BLaER1 (cell line): Measurements from ENCODE around the gene ANKS1B.

Source experiments
- H3K27ac ChIP-seq: shearing (Covaris generic); formaldehyde crosslinking; 2 replicates; pipeline ENCODE4 v1.8.1; 2022
- H3K27me3 ChIP-seq: shearing (Covaris generic); formaldehyde crosslinking; 2 replicates; pipeline ENCODE4 v1.8.1; 2022
- H3K36me3 ChIP-seq: shearing (Covaris generic); formaldehyde crosslinking; 2 replicates; pipeline ENCODE4 v1.8.1; 2022
- H3K4me1 ChIP-seq: shearing (Covaris generic); formaldehyde crosslinking; 2 replicates; pipeline ENCODE4 v1.8.1; 2022
- H3K4me2 ChIP-seq: shearing (Covaris generic); formaldehyde crosslinking; 2 replicates; pipeline ENCODE4 v1.8.1; 2022
- H3K4me3 ChIP-seq: shearing (Covaris generic); formaldehyde crosslinking; 2 replicates; pipeline ENCODE4 v1.8.1; 2022
- H3K9ac ChIP-seq: shearing (Covaris generic); formaldehyde crosslinking; 2 replicates; pipeline ENCODE4 v1.8.1; 2022
- H3K9me3 ChIP-seq: shearing (Covaris generic); formaldehyde crosslinking; 2 replicates; pipeline ENCODE4 v1.8.1; 2022
- H4K20me1 ChIP-seq: shearing (Covaris generic); formaldehyde crosslinking; 2 replicates; pipeline ENCODE4 v1.8.1; 2022
- Cebpa-rat ChIP-seq: shearing (Covaris generic); IDR thresholded peaks from 2 replicates; pipeline ENCODE4 v1.8.1; 2022

Gene ANKS1B

GRCh38 chr12:98799822-98800221, 1184.9 kb downstream of the ANKS1B start:
- Histone ChIP-seq H3K27ac (no peak overlapping the region), H3K4me1 (no peaks in the 10 kb centered on the region)
- no peak for TF ChIP-seq Cebpa-rat

GRCh38 chr12:98799146-98799810, 1185.5 kb downstream of the ANKS1B start:
- Histone ChIP-seq H3K4me1 (no peaks in the 10 kb centered on the region), H3K9ac (no peak overlapping the region), H3K4me2 (no peak overlapping the region), H3K27me3 (no peaks in the 10 kb centered on the region), H3K27ac (no peak overlapping the region), H3K36me3 (no peaks in the 10 kb centered on the region), H4K20me1 (no peaks in the 10 kb centered on the region), H3K9me3 (no peaks in the 10 kb centered on the region), H3K4me3 (no peak overlapping the region)
- TF ChIP-seq Cebpa-rat: no peak

More at GRCh38 chr12:98799822-98800221, 1184.9 kb downstream of the ANKS1B start:
- Histone ChIP-seq H3K9me3 (no peaks in the 10 kb centered on the region), H3K36me3 (no peaks in the 10 kb centered on the region), H3K27me3 (no peaks in the 10 kb centered on the region), H3K4me2 (no peak overlapping the region), H4K20me1 (no peaks in the 10 kb centered on the region), H3K9ac (no peak overlapping the region), H3K4me3 (no peak overlapping the region)

GRCh38 chr12:98797200-98797599, 1187.5 kb downstream of the ANKS1B start:
- Histone ChIP-seq H3K9ac (no peak overlapping the region), H3K27me3 (no peaks in the 10 kb centered on the region), H3K4me2 (no peak overlapping the region), H3K9me3 (no peaks in the 10 kb centered on the region), H3K4me3 (no peak overlapping the region), H3K27ac (no peak overlapping the region), H3K36me3 (no peaks in the 10 kb centered on the region), H3K4me1 (no peaks in the 10 kb centered on the region), H4K20me1 (no peaks in the 10 kb centered on the region)
- TF ChIP-seq Cebpa-rat: no peak

- Histone ChIP-seq H3K4me3 (no peak overlapping the region), H3K27ac (no peak overlapping the region), H3K27me3 (no peaks in the 10 kb centered on the region), H3K9ac (no peak overlapping the region), H3K4me2 (no peak overlapping the region), H4K20me1 (no peaks in the 10 kb centered on the region), H3K36me3 (no peaks in the 10 kb centered on the region), H3K4me1 (no peaks in the 10 kb centered on the region), H3K9me3 (no peaks in the 10 kb centered on the region)
- TF ChIP-seq Cebpa-rat: no peak
Measured at GRCh38 chr12:98796745-98797144, 1188.0 kb downstream of the ANKS1B start.

GRCh38 chr12:98793121-98793520, 1191.6 kb downstream of the ANKS1B start:
- Histone ChIP-seq H4K20me1 (no peaks in the 10 kb centered on the region), H3K9ac (no peak overlapping the region), H3K36me3 (peaks cover 30% of the 10 kb centered on the region), H3K4me1 (no peaks in the 10 kb centered on the region), H3K4me2 (no peak overlapping the region), H3K27ac (no peak overlapping the region), H3K27me3 (no peaks in the 10 kb centered on the region), H3K4me3 (no peak overlapping the region), H3K9me3 (no peaks in the 10 kb centered on the region)
- TF ChIP-seq Cebpa-rat: no peak

- Histone ChIP-seq H3K4me2 (no peak overlapping the region), H3K36me3 (peaks cover 46% of the 10 kb centered on the region), H3K4me1 (no peaks in the 10 kb centered on the region), H3K27ac (no peak overlapping the region), H3K27me3 (no peaks in the 10 kb centered on the region), H3K9me3 (no peaks in the 10 kb centered on the region), H3K4me3 (no peak overlapping the region), H4K20me1 (no peaks in the 10 kb centered on the region), H3K9ac (no peak overlapping the region)
- TF ChIP-seq Cebpa-rat: no peak
Measured at GRCh38 chr12:98791406-98791805, 1193.3 kb downstream of the ANKS1B start.

GRCh38 chr12:98788396-98788795, 1196.3 kb downstream of the ANKS1B start:
- no peaks in the 10 kb centered on the region for H3K27me3 ChIP-seq
- TF ChIP-seq Cebpa-rat: no peak
- H3K27ac ChIP-seq: no peak overlapping the region
- no peak overlapping the region for H3K4me2 ChIP-seq
- H3K4me3 ChIP-seq: no peak overlapping the region
- H3K9ac ChIP-seq: no peak overlapping the region
- H3K9me3 ChIP-seq: no peaks in the 10 kb centered on the region
- H3K36me3 ChIP-seq: peaks cover 71% of the 10 kb centered on the region
- no peaks in the 10 kb centered on the region for H4K20me1 ChIP-seq
- H3K4me1 ChIP-seq: no peaks in the 10 kb centered on the region

- H3K27me3 ChIP-seq: no peaks in the 10 kb centered on the region
- peaks cover 85% of the 10 kb centered on the region for H3K36me3 ChIP-seq
- no peak overlapping the region for H3K4me2 ChIP-seq
- H3K4me1 ChIP-seq: no peaks in the 10 kb centered on the region
- no peak for TF ChIP-seq Cebpa-rat
- H4K20me1 ChIP-seq: no peaks in the 10 kb centered on the region
- H3K4me3 ChIP-seq: no peak overlapping the region
- no peaks in the 10 kb centered on the region for H3K9me3 ChIP-seq
- no peak overlapping the region for H3K9ac ChIP-seq
- no peak overlapping the region for H3K27ac ChIP-seq
Measured at GRCh38 chr12:98786653-98787052, 1198.1 kb downstream of the ANKS1B start.

GRCh38 chr12:98783420-98783819, 1201.3 kb downstream of the ANKS1B start:
- H3K27ac ChIP-seq: no peak overlapping the region
- peaks cover 91% of the 10 kb centered on the region for H3K36me3 ChIP-seq
- H3K27me3 ChIP-seq: no peaks in the 10 kb centered on the region
- no peaks in the 10 kb centered on the region for H3K9me3 ChIP-seq
- H3K4me1 ChIP-seq: no peaks in the 10 kb centered on the region
- no peak overlapping the region for H3K4me2 ChIP-seq
- no peak for TF ChIP-seq Cebpa-rat
- no peaks in the 10 kb centered on the region for H4K20me1 ChIP-seq
- no peak overlapping the region for H3K9ac ChIP-seq
- no peak overlapping the region for H3K4me3 ChIP-seq

GRCh38 chr12:98780261-98780660, 1204.5 kb downstream of the ANKS1B start:
- H3K36me3 ChIP-seq: peaks cover 97% of the 10 kb centered on the region
- H3K9me3 ChIP-seq: no peaks in the 10 kb centered on the region
- H3K4me1 ChIP-seq: no peaks in the 10 kb centered on the region
- no peaks in the 10 kb centered on the region for H4K20me1 ChIP-seq
- H3K4me2 ChIP-seq: no peak overlapping the region
- TF ChIP-seq Cebpa-rat: no peak
- no peak overlapping the region for H3K9ac ChIP-seq
- H3K27me3 ChIP-seq: no peaks in the 10 kb centered on the region
- H3K4me3 ChIP-seq: no peak overlapping the region
- H3K27ac ChIP-seq: no peak overlapping the region

- H3K9ac ChIP-seq: no peak overlapping the region
- no peaks in the 10 kb centered on the region for H3K4me1 ChIP-seq
- no peaks in the 10 kb centered on the region for H4K20me1 ChIP-seq
- H3K4me2 ChIP-seq: no peak overlapping the region
- no peak overlapping the region for H3K4me3 ChIP-seq
- TF ChIP-seq Cebpa-rat: no peak
- no peaks in the 10 kb centered on the region for H3K9me3 ChIP-seq
- H3K27me3 ChIP-seq: no peaks in the 10 kb centered on the region
- no peak overlapping the region for H3K27ac ChIP-seq
- H3K36me3 ChIP-seq: peaks cover 91% of the 10 kb centered on the region
Measured at GRCh38 chr12:98772818-98773217, 1211.9 kb downstream of the ANKS1B start.
